GM12801 (cell line): ENCODE data around the gene IGSF22.

Experiments used
- CTCF ChIP-seq: IDR thresholded peaks from one replicate; pipeline ENCODE4 v1.5.1; 2011; ENCODE audit warnings: control low read depth; ENCODE audit not compliant: insufficient read length; ENCODE audit errors: extremely low read depth

Gene IGSF22

GRCh38 chr11:18726040-18726439, at the start of gene IGSF22:
Gene IGSF22, minus strand, starts transcription at chr11:18726188. Its CDS starts 1,952 bp downstream, at chr11:18724236.
- TF ChIP-seq CTCF = no peak

- no peak for TF ChIP-seq CTCF
Measured at GRCh38 chr11:18774801-18775200, 48.8 kb upstream of the IGSF22 start.

GRCh38 chr11:18773681-18774080, 47.7 kb upstream of the IGSF22 start:
- no peak for TF ChIP-seq CTCF

GRCh38 chr11:18773104-18773503, 47.1 kb upstream of the IGSF22 start:
- no peak for TF ChIP-seq CTCF

- no peak for TF ChIP-seq CTCF
Measured at GRCh38 chr11:18772211-18772610, 46.2 kb upstream of the IGSF22 start.

- no peak for TF ChIP-seq CTCF
Measured at GRCh38 chr11:18771266-18772035, 45.5 kb upstream of the IGSF22 start.

- TF ChIP-seq CTCF = no peak
Measured at GRCh38 chr11:18770479-18771125, 44.6 kb upstream of the IGSF22 start.
